Epithelial cell of esophagus (primary cell): Measurements from ENCODE around the gene CCDC86.
"Not testable (repeated sequence)": the region's sequence is repeated elsewhere in the genome, so short reads cannot be mapped to it uniquely, and the experiment has no call there.

Source experiments
- DNase-seq: peaks from one replicate; pipeline ENCODE4 v3.0.0; 2010; ENCODE audit warnings: low read depth
- H3K4me3 ChIP-seq: 2 replicates; pipeline ENCODE4 v1.5.1; 2011; ENCODE audit warnings: mild to moderate bottlenecking, low read length, control low read depth
- CTCF ChIP-seq: IDR thresholded peaks from 2 replicates; pipeline ENCODE4 v1.5.1; 2011; ENCODE audit warnings: low read depth, mild to moderate bottlenecking, low read length, control low read depth, inconsistent platforms; ENCODE audit not compliant: insufficient read depth; ENCODE audit errors: missing control alignments

The CCDC86 gene

GRCh38 chr11:60816590-60817157, 25.2 kb upstream of the CCDC86 start:
- no peak for TF ChIP-seq CTCF
- DNase-seq: no peak
- H3K4me3 ChIP-seq: no peak overlapping the region

GRCh38 chr11:60818057-60818456, 23.9 kb upstream of the CCDC86 start:
- no peak for DNase-seq
- no peak overlapping the region for H3K4me3 ChIP-seq
- no peak for TF ChIP-seq CTCF

- DNase-seq: no peak
- no peak overlapping the region for H3K4me3 ChIP-seq
- TF ChIP-seq CTCF: no peak
Observed at GRCh38 chr11:60821827-60822599, 19.9 kb upstream of the CCDC86 start.

- DNase-seq, H3K4me3 ChIP-seq: not testable (repeated sequence)
Observed at GRCh38 chr11:60823745-60824306, 18.1 kb upstream of the CCDC86 start.

- no peak for DNase-seq
- no peak overlapping the region for H3K4me3 ChIP-seq
- no peak for TF ChIP-seq CTCF
Observed at GRCh38 chr11:60825118-60825517, 16.8 kb upstream of the CCDC86 start.

- TF ChIP-seq CTCF: no peak
- H3K4me3 ChIP-seq: no peak overlapping the region
- DNase-seq: no peak
Observed at GRCh38 chr11:60825790-60826189, 16.1 kb upstream of the CCDC86 start.

- peak; percentile 91 for DNase-seq
- TF ChIP-seq CTCF: no peak
- H3K4me3 ChIP-seq: peak overlapping the region; percentile 4
Observed at GRCh38 chr11:60830478-60831142, 11.3 kb upstream of the CCDC86 start.
